Natural killer cell (primary cell): Measurements from ENCODE around the gene TBX2. TPM values are rescaled to one million over a fixed set of nuclear protein-coding genes. Genes with fewer than 3 reads are reported as not detected.

Experiments used
- ATAC-seq, 3 donors: fragments of 150-1000 bp in 2 of 3; fragments of 200-7000 bp in 1 of 3; cut with Tn5 transposase; 1 replicate in 1 of 3; 2 replicates in 2 of 3; pipeline ENCODE4 v1.10.0; 2021; ENCODE audit warnings: mild to moderate bottlenecking in 2 of 3, moderate library complexity in 2 of 3
- DNase-seq, 2 donors: peaks; one replicate each; pipeline versions ENCODE4 v3.0.0 to v3.0.0-alpha.2; 2013 to 2021; ENCODE audit warnings: mixed read lengths in 1 of 2
- H3K27ac ChIP-seq: one replicate; pipeline ENCODE4 v1.5.1; 2013; ENCODE audit warnings: mild to moderate bottlenecking, low read length
- H3K27me3 ChIP-seq: one replicate; pipeline ENCODE4 v1.6.1; 2013; ENCODE audit warnings: low read length; ENCODE audit not compliant: control insufficient read depth, insufficient read depth
- H3K36me3 ChIP-seq: one replicate; pipeline ENCODE4 v1.6.1; 2013; ENCODE audit warnings: low read length; ENCODE audit not compliant: control insufficient read depth, insufficient read depth
- H3K4me1 ChIP-seq: one replicate; pipeline ENCODE4 v1.6.1; 2013; ENCODE audit warnings: low read length; ENCODE audit not compliant: control insufficient read depth, insufficient read depth
- H3K4me3 ChIP-seq: one replicate; pipeline ENCODE4 v1.5.1; 2013; ENCODE audit warnings: low read length
- H3K9me3 ChIP-seq: one replicate; pipeline ENCODE4 v1.6.1; 2013; ENCODE audit warnings: low read length; ENCODE audit not compliant: control insufficient read depth, insufficient read depth
- H3K27ac Mint-ChIP-seq, 2 donors: one replicate each; pipeline ENCODE4 v1.8.0; 2022; ENCODE audit warnings: mild to moderate bottlenecking in 2 of 2, mixed read lengths in 2 of 2, moderate library complexity in 1 of 2
- H3K27me3 Mint-ChIP-seq, 2 donors: one replicate each; pipeline ENCODE4 v1.8.0; 2022; ENCODE audit warnings: low read depth in 2 of 2, mixed read lengths in 2 of 2
- H3K36me3 Mint-ChIP-seq: one replicate; pipeline ENCODE4 v1.8.0; 2022; ENCODE audit warnings: mixed read lengths
- H3K4me1 Mint-ChIP-seq, 2 donors: one replicate each; pipeline ENCODE4 v1.8.0; 2022; ENCODE audit warnings: mixed read lengths in 2 of 2
- H3K4me3 Mint-ChIP-seq: one replicate; pipeline ENCODE4 v1.8.0; 2022; ENCODE audit warnings: mild to moderate bottlenecking, moderate library complexity, mixed read lengths
- H3K9me3 Mint-ChIP-seq, 2 donors: one replicate each; pipeline ENCODE4 v1.8.0; 2022; ENCODE audit warnings: mixed read lengths in 2 of 2
- CTCF ChIP-seq: fragments of 200-600 bp; IDR thresholded peaks from one replicate; pipeline ENCODE4 v1.8.0; 2022; ENCODE audit warnings: antibody characterized with exemption
- WGBS: methylation state at CpG from one replicate; pipeline ENCODE4 v1.1.7; 2013; ENCODE audit warnings: missing lambda C conversion rate; ENCODE audit not compliant: insufficient coverage; 5-methylcytosine and 5-hydroxymethylcytosine counted together
- intact Hi-C: fragments of 100-400 bp; cut with micrococcal nuclease; formaldehyde crosslinking; loops from one replicate; pipeline ENCODE4 v1.14.2; 2022
- total RNA-seq, 4 donors: library from RNA; stranded (reverse); fragments of 120-200 nt in 1 of 4; gene quantifications; one replicate each; pipeline versions ENCODE4 v1.2.3 to v1.2.4, GENCODE V29; 2013 to 2022

The TBX2 gene
- total RNA-seq, 3 donors from 2014 or later (not counting 1 experiment from before 2014, with no cell fraction given), result 0.09 to 0.23 TPM; not detected in 1

- peaks cover 0 to 5% of the 10 kb centered on the region in 2 donors for H3K4me1 Mint-ChIP-seq
- H3K4me3 Mint-ChIP-seq, result no peak overlapping the region
- no peak overlapping the region for H3K27ac Mint-ChIP-seq
- Histone ChIP-seq H3K27ac (no peak overlapping the region), H3K4me1 (peaks cover 8% of the 10 kb centered on the region), H3K4me3 (no peak overlapping the region), H3K36me3 (no peaks in the 10 kb centered on the region), H3K27me3 (peaks cover 4% of the 10 kb centered on the region), H3K9me3 (no peaks in the 10 kb centered on the region)
- 64% methylated on average over 4 of the region's 4 CpGs for WGBS
- no peak for TF ChIP-seq CTCF
- DNase-seq (no peak), ATAC-seq (no peak)
- intact Hi-C loops, result no loop called here
- H3K9me3 Mint-ChIP-seq, result no peaks in the 10 kb centered on the region
- peaks cover 25 to 47% of the 10 kb centered on the region in 2 donors for H3K27me3 Mint-ChIP-seq
- no peaks in the 10 kb centered on the region for H3K36me3 Mint-ChIP-seq
These were observed 20.4 kb downstream of the TBX2 start for GRCh38 chr17:61420052-61420451.

GRCh38 chr17:61420745-61421398 is 21.2 kb downstream of the TBX2 start:
- TF ChIP-seq CTCF, result no peak
- DNase-seq (no peak), ATAC-seq (no peak)
- Histone ChIP-seq H3K27me3 (peaks cover 4% of the 10 kb centered on the region), H3K27ac (no peak overlapping the region), H3K9me3 (no peaks in the 10 kb centered on the region), H3K4me1 (peaks cover 8% of the 10 kb centered on the region), H3K36me3 (no peaks in the 10 kb centered on the region), H3K4me3 (no peak overlapping the region)
- H3K27ac Mint-ChIP-seq, result no peak overlapping the region
- 90% methylated on average over 4 of the region's 4 CpGs for WGBS
- H3K4me3 Mint-ChIP-seq, result no peak overlapping the region
- no peaks in the 10 kb centered on the region for H3K36me3 Mint-ChIP-seq
- H3K9me3 Mint-ChIP-seq, result no peaks in the 10 kb centered on the region
- peaks cover 0 to 5% of the 10 kb centered on the region in 2 donors for H3K4me1 Mint-ChIP-seq
- H3K27me3 Mint-ChIP-seq, result peaks cover 30 to 47% of the 10 kb centered on the region in 2 donors
- intact Hi-C loops, result no loop called here

- Histone ChIP-seq H3K9me3 (no peaks in the 10 kb centered on the region), H3K4me1 (peaks cover 8% of the 10 kb centered on the region), H3K27me3 (peaks cover 4% of the 10 kb centered on the region), H3K4me3 (no peak overlapping the region), H3K27ac (no peak overlapping the region), H3K36me3 (no peaks in the 10 kb centered on the region)
- Mint-ChIP-seq H3K27ac (no peak overlapping the region), H3K9me3 (no peaks in the 10 kb centered on the region), H3K36me3 (no peaks in the 10 kb centered on the region), H3K27me3 (peaks cover 30 to 47% of the 10 kb centered on the region in 2 donors), H3K4me1 (peaks cover 0 to 5% of the 10 kb centered on the region in 2 donors), H3K4me3 (no peak overlapping the region)
- DNase-seq (no peak), ATAC-seq (no peak)
- intact Hi-C loops, result no loop called here
- 79% methylated on average over 3 of the region's 4 CpGs for WGBS
- no peak for TF ChIP-seq CTCF
These were observed 21.8 kb downstream of the TBX2 start for GRCh38 chr17:61421460-61421859.
